Stimulated activated CD8-positive, alpha-beta memory T cell treated with anti-CD3 and anti-CD28 coated beads, Interleukin-4, amount 100 ng/mL, for 4 hours (primary cell): ENCODE results near the gene BRD1.

ENCODE experiments used
- DNase-seq, 2 donors: peaks; one replicate each; pipeline ENCODE4 v3.0.0-alpha.2; 2020; ENCODE audit warnings: low read depth in 2 of 2, low spot score in 1 of 2

BRD1 gene

GRCh38 chr22:49733631-49734030, 94.0 kb downstream of the BRD1 start:
- DNase-seq: no peak

GRCh38 chr22:49730656-49731055, 97.0 kb downstream of the BRD1 start:
- no peak for DNase-seq

- no peak for DNase-seq
Observed at GRCh38 chr22:49728570-49729271, 99.0 kb downstream of the BRD1 start.

GRCh38 chr22:49727881-49728569, 99.6 kb downstream of the BRD1 start:
- DNase-seq: no peak

- no peak for DNase-seq
Observed at GRCh38 chr22:49727191-49727880, 100.3 kb downstream of the BRD1 start.

- DNase-seq: no peak
Observed at GRCh38 chr22:49726701-49727101, 101.0 kb downstream of the BRD1 start.

GRCh38 chr22:49726022-49726681, 101.5 kb downstream of the BRD1 start:
- DNase-seq: no peak

GRCh38 chr22:49725516-49725915, 102.2 kb downstream of the BRD1 start:
- DNase-seq: no peak

- DNase-seq: peak; percentile 10 to 44
Observed at GRCh38 chr22:49724893-49725489, 102.7 kb downstream of the BRD1 start.

GRCh38 chr22:49724030-49724892, 103.4 kb downstream of the BRD1 start:
- no peak for DNase-seq

- DNase-seq: no peak
Observed at GRCh38 chr22:49723478-49724029, 104.1 kb downstream of the BRD1 start.
